GM12878 (cell line): ENCODE data around the gene RHOT1. TPM values are rescaled to one million over a fixed set of nuclear protein-coding genes. Genes with fewer than 3 reads are reported as not detected.

Experiments
- ATAC-seq: fragments of 200-7000 bp; cut with Tn5 transposase; 3 replicates; pipeline ENCODE4 v1.9.1; 2020; ENCODE audit warnings: mild to moderate bottlenecking, moderate library complexity
- BruUV-seq: library from RNA; stranded (reverse); fragments of 400-500 nt; replicated peaks from 2 replicates; lab custom pipeline; 2021; lab: Mats Ljungman, UMichigan
- CTCF ChIA-PET: fragments of 300-600 bp; sonication (Branson Sonifier 250); formaldehyde crosslinking; extraction: SDS; loops from one replicate; lab custom pipeline; 2021; ENCODE audit warnings: inconsistent platforms; lab: Yijun Ruan, JAX
- POLR2A ChIA-PET: fragments of 350-600 bp; formaldehyde crosslinking; extraction: SDS; loops from one replicate; lab custom pipeline; 2021; ENCODE audit warnings: inconsistent platforms; lab: Charles Lee
- RAD21 ChIA-PET: fragments of 300-600 bp; sonication (Branson Sonifier 250); formaldehyde crosslinking; loops from one replicate; lab custom pipeline; 2023; ENCODE audit warnings: antibody characterized with exemption; ENCODE audit not compliant: unreplicated experiment; lab: Charles Lee
- SMC1A ChIA-PET: fragments of 300-600 bp; sonication (Branson Sonifier 250); formaldehyde crosslinking; loops from one replicate; lab custom pipeline; 2023; ENCODE audit not compliant: unreplicated experiment, uncharacterized antibody; lab: Charles Lee
- DNase-seq: peaks from one replicate; pipeline ENCODE4 v3.0.0-alpha.2; 2011; ENCODE audit warnings: low read depth, low spot score
- FAIRE-seq: peaks from 3 replicates; lab custom pipeline; 2011; peaks lifted over from hg19 to GRCh38; lab: Jason Lieb, UNC
- H2AFZ ChIP-seq: 2 replicates; pipeline ENCODE4 v1.6.0; 2011; ENCODE audit warnings: low read depth, low read length, control low read depth; ENCODE audit not compliant: control insufficient read depth
- H3K27ac ChIP-seq: 2 replicates; pipeline ENCODE4 v1.5.1; 2011; ENCODE audit warnings: control low read depth; ENCODE audit not compliant: control insufficient read depth, insufficient read depth
- H3K27me3 ChIP-seq, 2 experiments: replicated peaks in 1 of 2; 2 replicates each; pipeline versions ENCODE4 v1.6.0 to v1.6.1; 2011; ENCODE audit warnings: low read length in 1 of 2; ENCODE audit not compliant: control insufficient read depth in 2 of 2, insufficient read depth in 2 of 2
- H3K36me3 ChIP-seq, 2 experiments: 2 replicates each; pipeline ENCODE4 v1.5.1; 2011; ENCODE audit warnings: low read length in 1 of 2; ENCODE audit not compliant: control insufficient read depth in 2 of 2, insufficient read depth in 2 of 2
- H3K4me1 ChIP-seq: 2 replicates; pipeline ENCODE4 v1.6.1; 2011; ENCODE audit warnings: mild to moderate bottlenecking, low read length, moderate library complexity, mixed read lengths; ENCODE audit not compliant: control insufficient read depth, insufficient read depth
- H3K4me2 ChIP-seq: 2 replicates; pipeline ENCODE4 v1.6.0; 2011; ENCODE audit warnings: control low read depth; ENCODE audit not compliant: control insufficient read depth, insufficient read depth
- H3K4me3 ChIP-seq: fragments of 200-600 bp; sonication (generic); 2 replicates; pipeline ENCODE4 v1.5.1; 2016
- H3K79me2 ChIP-seq: 2 replicates; pipeline ENCODE4 v1.6.0; 2011; ENCODE audit warnings: low read length; ENCODE audit not compliant: control insufficient read depth, insufficient read depth
- H3K9ac ChIP-seq: 2 replicates; pipeline ENCODE4 v1.8.0; 2011; ENCODE audit warnings: low read length, control low read depth, mixed read lengths; ENCODE audit not compliant: control insufficient read depth, insufficient read depth
- H3K9me3 ChIP-seq: replicated peaks from 3 replicates; pipeline ENCODE4 v1.5.1; 2011; ENCODE audit warnings: mild to moderate bottlenecking, low read length; ENCODE audit not compliant: control insufficient read depth, insufficient read depth
- H4K20me1 ChIP-seq: 2 replicates; pipeline ENCODE4 v1.6.0; 2011; ENCODE audit not compliant: control insufficient read depth, insufficient read depth
- BCL11A ChIP-seq: IDR thresholded peaks from 2 replicates; pipeline ENCODE4 v1.6.1; 2011; ENCODE audit warnings: low read depth, low read length
- BMI1 ChIP-seq: fragments of 450-650 bp; IDR thresholded peaks from 2 replicates; pipeline ENCODE4 v1.6.1; 2016; ENCODE audit warnings: mild to moderate bottlenecking, moderate library complexity, borderline replicate concordance
- CEBPB ChIP-seq, 2 experiments: fragments of 150-350 bp in 1 of 2; IDR thresholded peaks; 2 replicates each; pipeline ENCODE4 v1.6.1; 2012 to 2014; ENCODE audit warnings: low read depth in 2 of 2, low read length in 2 of 2, borderline replicate concordance in 1 of 2, inconsistent platforms in 1 of 2
- KAT2A ChIP-seq: conservative IDR thresholded peaks from 2 replicates; pipeline ENCODE4 v1.6.1; 2011; ENCODE audit warnings: low read depth, low read length; ENCODE audit not compliant: control insufficient read depth
- MTA2 ChIP-seq: fragments of 450-650 bp; IDR thresholded peaks from 2 replicates; pipeline ENCODE4 v1.6.1; 2016; ENCODE audit warnings: low read depth, mild to moderate bottlenecking, moderate library complexity
- MXI1 ChIP-seq: fragments of 150-350 bp; IDR thresholded peaks from 2 replicates; pipeline ENCODE4 v1.6.1; 2011; ENCODE audit warnings: low read depth, mild to moderate bottlenecking, inconsistent platforms, low read length, improper control_type of control experiment
- NR2F1 ChIP-seq: fragments of 450-650 bp; conservative IDR thresholded peaks from 2 replicates; pipeline ENCODE4 v1.6.1; 2017; ENCODE audit warnings: mild to moderate bottlenecking
- POLR2AphosphoS5 ChIP-seq: IDR thresholded peaks from 2 replicates; pipeline ENCODE4 v1.6.1; 2011; ENCODE audit warnings: mild to moderate bottlenecking, low read length, inconsistent platforms
- SMARCA5 ChIP-seq: fragments of 450-650 bp; IDR thresholded peaks from 2 replicates; pipeline ENCODE4 v1.6.1; 2017; ENCODE audit warnings: mild to moderate bottlenecking
- ZNF384 ChIP-seq: IDR thresholded peaks from 2 replicates; pipeline ENCODE4 v1.6.1; 2012; ENCODE audit warnings: low read depth, mild to moderate bottlenecking, low read length, improper control_type of control experiment, borderline replicate concordance
- in situ Hi-C: fragments of 300-500 bp; cut with MboI; formaldehyde crosslinking; loops from 9 replicates; pipeline ENCODE4 v1.14.3; 2018; ENCODE audit warnings: mixed read lengths
- intact Hi-C: fragments of 100-400 bp; cut with micrococcal nuclease; formaldehyde crosslinking; loops from one replicate; pipeline ENCODE4 v1.14.2; 2022; ENCODE audit not compliant: unreplicated experiment
- polyA plus RNA-seq, 11 experiments: library from polyadenylated mRNA; depleted of rRNA in 4 of 11; unstranded in 6 of 11; stranded (reverse) in 5 of 11; fragments of >200 nt; fragmentation: Nextera tagmentation in 4 of 11; fragmentation: Illumina TruSeq in 1 of 11; extraction: Ambion mirVana in 4 of 11; extraction: Trizol in 1 of 11; gene quantifications; 1 replicate in 1 of 11; 2 replicates in 10 of 11; pipeline versions ENCODE4 v1.2.1 to v1.2.3, GENCODE V29; 2011 to 2016; ENCODE audit warnings: inconsistent platforms in 2 of 11, missing spikeins in 2 of 11, low read depth in 1 of 11
- total RNA-seq, 4 experiments: library from RNA; depleted of rRNA in 3 of 4; stranded (reverse); fragments of >200 nt in 3 of 4; fragmentation: Illumina TruSeq in 1 of 4; extraction: Trizol in 1 of 4; gene quantifications; 2 replicates each; pipeline versions ENCODE4 v1.2.1 to v1.2.3, GENCODE V29; 2013 to 2021
- TF ChIP-seq, protein P1 (sequence below): fragments of 450-650 bp; formaldehyde crosslinking; IDR thresholded peaks from 2 replicates; pipeline ENCODE4 v1.4.0; 2020; ENCODE audit warnings: mild to moderate bottlenecking, moderate library complexity
- TF ChIP-seq, protein P2 (sequence below): fragments of 450-650 bp; conservative IDR thresholded peaks from 2 replicates; pipeline ENCODE4 v1.6.1; 2017; ENCODE audit warnings: mild to moderate bottlenecking, moderate library complexity
- TF ChIP-seq, protein P3 (sequence below): fragments of 150-350 bp; IDR thresholded peaks from 2 replicates; pipeline ENCODE4 v1.6.1; 2016; ENCODE audit warnings: low read depth, low read length
- TF ChIP-seq, protein P4 (sequence below): IDR thresholded peaks from 2 replicates; pipeline ENCODE4 v1.6.1; 2011; ENCODE audit warnings: borderline replicate concordance, low read depth, mild to moderate bottlenecking, moderate library complexity, mixed read lengths, low read length; ENCODE audit not compliant: insufficient read depth; ENCODE audit errors: extremely low read length

The RHOT1 gene
- total and polyA plus RNA-seq, 10 of the 15 experiments (the other 5 are each of a cell fraction or from before 2014, with no cell fraction given): 13.3 to 68.2 (median 22.8) TPM

DNA sequence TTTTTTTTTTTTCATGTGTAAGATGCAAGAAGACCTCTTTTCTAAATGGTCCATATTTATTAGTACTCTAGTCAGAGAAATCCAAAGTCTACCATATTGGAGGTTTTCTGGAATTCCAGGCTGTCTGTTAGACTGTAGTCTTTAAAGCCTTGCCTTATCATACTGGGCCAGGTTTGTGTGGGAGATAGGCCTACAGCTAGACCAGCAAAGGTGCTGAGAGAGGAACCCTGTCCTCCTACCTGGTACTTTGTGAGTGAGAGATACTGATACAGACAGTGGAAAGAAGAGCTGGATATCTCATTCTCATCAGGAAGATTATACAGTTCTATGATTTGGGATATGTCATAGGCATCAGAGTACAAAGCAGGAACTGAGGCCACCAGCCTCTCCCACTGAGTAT lies 8.1 kb downstream of the RHOT1 start:
- Histone ChIP-seq H3K4me2 (no peak overlapping the region), H4K20me1 (no peaks in the 10 kb centered on the region), H2AFZ (no peak overlapping the region), H3K36me3 (peaks cover 0 to 6% of the 10 kb centered on the region in 2 experiments; a peak in 2 of 4 replicates), H3K9me3 (no peaks in the 10 kb centered on the region), H3K79me2 (peaks cover 11% of the 10 kb centered on the region), H3K4me3 (no peak overlapping the region), H3K9ac (no peak overlapping the region), H3K4me1 (no peaks in the 10 kb centered on the region), H3K27me3 (no peaks in the 10 kb centered on the region), H3K27ac (no peak overlapping the region)
- no peak for DNase-seq
- BruUV-seq: no TSS peak
- ChIA-PET POLR2A (interaction anchor here (0.6 to 1.2 kb wide), 4 partner anchors 11 to 557 kb away, joined by 3 to 5 read pairs (median 4); no protein-coding TSS in a partner anchor), RAD21 (interaction anchor here (0.7 kb wide), 1 partner anchor 12 kb away, joined by 3 read pairs; no protein-coding TSS in a partner anchor), CTCF (interaction anchor here (0.6 to 1.6 kb wide), 3 partner anchors 11 to 142 kb away, joined by 3 to 13 read pairs (median 3); no protein-coding TSS in a partner anchor), SMC1A (interaction anchor here (0.7 to 1.1 kb wide), 4 partner anchors 10 to 147 kb away, joined by 3 read pairs; no protein-coding TSS in a partner anchor)
- no peak for FAIRE-seq
- in situ Hi-C loops (no loop called here), intact Hi-C loops (no loop called here)
- ATAC-seq: no peak
- no peak for TF ChIP-seq BMI1
- no peak for TF ChIP-seq CEBPB (IDR thresholded peaks at IDR 0.05; ENCODE audit: borderline replicate concordance in 1 of 2, low read depth in 2 of 2, low read length in 2 of 2)
- TF ChIP-seq BCL11A: no peak
- TF ChIP-seq, protein P1, sequence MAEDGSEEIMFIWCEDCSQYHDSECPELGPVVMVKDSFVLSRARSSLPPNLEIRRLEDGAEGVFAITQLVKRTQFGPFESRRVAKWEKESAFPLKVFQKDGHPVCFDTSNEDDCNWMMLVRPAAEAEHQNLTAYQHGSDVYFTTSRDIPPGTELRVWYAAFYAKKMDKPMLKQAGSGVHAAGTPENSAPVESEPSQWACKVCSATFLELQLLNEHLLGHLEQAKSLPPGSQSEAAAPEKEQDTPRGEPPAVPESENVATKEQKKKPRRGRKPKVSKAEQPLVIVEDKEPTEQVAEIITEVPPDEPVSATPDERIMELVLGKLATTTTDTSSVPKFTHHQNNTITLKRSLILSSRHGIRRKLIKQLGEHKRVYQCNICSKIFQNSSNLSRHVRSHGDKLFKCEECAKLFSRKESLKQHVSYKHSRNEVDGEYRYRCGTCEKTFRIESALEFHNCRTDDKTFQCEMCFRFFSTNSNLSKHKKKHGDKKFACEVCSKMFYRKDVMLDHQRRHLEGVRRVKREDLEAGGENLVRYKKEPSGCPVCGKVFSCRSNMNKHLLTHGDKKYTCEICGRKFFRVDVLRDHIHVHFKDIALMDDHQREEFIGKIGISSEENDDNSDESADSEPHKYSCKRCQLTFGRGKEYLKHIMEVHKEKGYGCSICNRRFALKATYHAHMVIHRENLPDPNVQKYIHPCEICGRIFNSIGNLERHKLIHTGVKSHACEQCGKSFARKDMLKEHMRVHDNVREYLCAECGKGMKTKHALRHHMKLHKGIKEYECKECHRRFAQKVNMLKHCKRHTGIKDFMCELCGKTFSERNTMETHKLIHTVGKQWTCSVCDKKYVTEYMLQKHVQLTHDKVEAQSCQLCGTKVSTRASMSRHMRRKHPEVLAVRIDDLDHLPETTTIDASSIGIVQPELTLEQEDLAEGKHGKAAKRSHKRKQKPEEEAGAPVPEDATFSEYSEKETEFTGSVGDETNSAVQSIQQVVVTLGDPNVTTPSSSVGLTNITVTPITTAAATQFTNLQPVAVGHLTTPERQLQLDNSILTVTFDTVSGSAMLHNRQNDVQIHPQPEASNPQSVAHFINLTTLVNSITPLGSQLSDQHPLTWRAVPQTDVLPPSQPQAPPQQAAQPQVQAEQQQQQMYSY: no peak
- TF ChIP-seq MTA2: no peak
- no peak for TF ChIP-seq NR2F1
- TF ChIP-seq POLR2AphosphoS5: no peak
- no peak for TF ChIP-seq ZNF384
- no peak for TF ChIP-seq SMARCA5
- TF ChIP-seq, protein P2, sequence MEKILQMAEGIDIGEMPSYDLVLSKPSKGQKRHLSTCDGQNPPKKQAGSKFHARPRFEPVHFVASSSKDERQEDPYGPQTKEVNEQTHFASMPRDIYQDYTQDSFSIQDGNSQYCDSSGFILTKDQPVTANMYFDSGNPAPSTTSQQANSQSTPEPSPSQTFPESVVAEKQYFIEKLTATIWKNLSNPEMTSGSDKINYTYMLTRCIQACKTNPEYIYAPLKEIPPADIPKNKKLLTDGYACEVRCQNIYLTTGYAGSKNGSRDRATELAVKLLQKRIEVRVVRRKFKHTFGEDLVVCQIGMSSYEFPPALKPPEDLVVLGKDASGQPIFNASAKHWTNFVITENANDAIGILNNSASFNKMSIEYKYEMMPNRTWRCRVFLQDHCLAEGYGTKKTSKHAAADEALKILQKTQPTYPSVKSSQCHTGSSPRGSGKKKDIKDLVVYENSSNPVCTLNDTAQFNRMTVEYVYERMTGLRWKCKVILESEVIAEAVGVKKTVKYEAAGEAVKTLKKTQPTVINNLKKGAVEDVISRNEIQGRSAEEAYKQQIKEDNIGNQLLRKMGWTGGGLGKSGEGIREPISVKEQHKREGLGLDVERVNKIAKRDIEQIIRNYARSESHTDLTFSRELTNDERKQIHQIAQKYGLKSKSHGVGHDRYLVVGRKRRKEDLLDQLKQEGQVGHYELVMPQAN: no peak
- no peak for TF ChIP-seq MXI1
- TF ChIP-seq, protein P3, sequence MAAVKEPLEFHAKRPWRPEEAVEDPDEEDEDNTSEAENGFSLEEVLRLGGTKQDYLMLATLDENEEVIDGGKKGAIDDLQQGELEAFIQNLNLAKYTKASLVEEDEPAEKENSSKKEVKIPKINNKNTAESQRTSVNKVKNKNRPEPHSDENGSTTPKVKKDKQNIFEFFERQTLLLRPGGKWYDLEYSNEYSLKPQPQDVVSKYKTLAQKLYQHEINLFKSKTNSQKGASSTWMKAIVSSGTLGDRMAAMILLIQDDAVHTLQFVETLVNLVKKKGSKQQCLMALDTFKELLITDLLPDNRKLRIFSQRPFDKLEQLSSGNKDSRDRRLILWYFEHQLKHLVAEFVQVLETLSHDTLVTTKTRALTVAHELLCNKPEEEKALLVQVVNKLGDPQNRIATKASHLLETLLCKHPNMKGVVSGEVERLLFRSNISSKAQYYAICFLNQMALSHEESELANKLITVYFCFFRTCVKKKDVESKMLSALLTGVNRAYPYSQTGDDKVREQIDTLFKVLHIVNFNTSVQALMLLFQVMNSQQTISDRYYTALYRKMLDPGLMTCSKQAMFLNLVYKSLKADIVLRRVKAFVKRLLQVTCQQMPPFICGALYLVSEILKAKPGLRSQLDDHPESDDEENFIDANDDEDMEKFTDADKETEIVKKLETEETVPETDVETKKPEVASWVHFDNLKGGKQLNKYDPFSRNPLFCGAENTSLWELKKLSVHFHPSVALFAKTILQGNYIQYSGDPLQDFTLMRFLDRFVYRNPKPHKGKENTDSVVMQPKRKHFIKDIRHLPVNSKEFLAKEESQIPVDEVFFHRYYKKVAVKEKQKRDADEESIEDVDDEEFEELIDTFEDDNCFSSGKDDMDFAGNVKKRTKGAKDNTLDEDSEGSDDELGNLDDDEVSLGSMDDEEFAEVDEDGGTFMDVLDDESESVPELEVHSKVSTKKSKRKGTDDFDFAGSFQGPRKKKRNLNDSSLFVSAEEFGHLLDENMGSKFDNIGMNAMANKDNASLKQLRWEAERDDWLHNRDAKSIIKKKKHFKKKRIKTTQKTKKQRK: no peak
- no peak for TF ChIP-seq KAT2A
- TF ChIP-seq, protein P4, sequence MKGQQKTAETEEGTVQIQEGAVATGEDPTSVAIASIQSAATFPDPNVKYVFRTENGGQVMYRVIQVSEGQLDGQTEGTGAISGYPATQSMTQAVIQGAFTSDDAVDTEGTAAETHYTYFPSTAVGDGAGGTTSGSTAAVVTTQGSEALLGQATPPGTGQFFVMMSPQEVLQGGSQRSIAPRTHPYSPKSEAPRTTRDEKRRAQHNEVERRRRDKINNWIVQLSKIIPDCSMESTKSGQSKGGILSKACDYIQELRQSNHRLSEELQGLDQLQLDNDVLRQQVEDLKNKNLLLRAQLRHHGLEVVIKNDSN: no peak
